ENCODE results near the gene USE1. TPM values are rescaled to one million over a fixed set of nuclear protein-coding genes. Genes with fewer than 3 reads are reported as not detected.

The USE1 gene
- total and polyA plus RNA-seq, 9 of the 15 experiments (the other 6 are each of a cell fraction or from before 2014, with no cell fraction given): 17.3 to 52.4 (median 34.0) TPM

DNA sequence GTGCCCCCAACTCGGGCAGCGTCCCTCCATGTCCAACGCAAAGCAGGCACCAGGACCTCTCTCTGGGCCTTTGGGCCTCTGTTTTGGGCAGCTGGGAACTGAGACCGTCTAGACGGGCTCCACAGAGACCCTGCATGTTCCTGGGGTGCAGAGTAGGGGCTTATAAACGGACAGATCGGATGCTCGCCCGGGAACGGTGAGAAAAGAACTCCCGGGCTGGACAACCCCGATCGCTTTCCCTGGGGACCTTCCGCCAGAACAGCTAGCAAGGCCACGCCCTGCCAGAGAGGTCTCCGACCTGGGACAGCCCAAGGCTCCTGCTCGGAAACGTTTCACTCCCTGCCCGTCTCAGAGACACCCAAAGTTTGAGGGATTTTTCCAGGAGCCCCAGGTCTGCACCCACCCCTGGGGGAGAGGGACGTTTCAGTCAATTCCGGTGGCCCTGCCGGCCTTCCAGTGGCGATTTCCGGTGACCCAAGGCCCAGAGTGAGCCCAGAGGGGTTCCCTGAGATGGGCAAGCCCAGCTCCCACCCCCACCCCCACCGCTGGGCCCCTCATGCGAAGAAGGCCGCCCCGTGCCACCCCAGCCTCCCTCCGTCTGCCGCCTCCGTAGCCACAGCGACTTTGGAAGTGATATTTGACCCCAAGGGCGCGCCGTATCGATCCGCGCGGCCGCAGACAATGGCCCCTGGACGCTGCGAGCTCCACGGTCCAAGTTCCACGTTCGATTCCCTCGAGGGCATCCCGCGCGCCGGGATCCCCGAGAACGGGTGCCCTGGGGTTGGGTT lies 28.9 kb downstream of the USE1 start (continued):
- TF ChIP-seq NCOR1 (IDR thresholded peaks at IDR 0.05) (no peak), GATAD2B (IDR thresholded peaks at IDR 0.05; ENCODE audit: borderline replicate concordance) (no peak), CREM (IDR thresholded peaks at IDR 0.05; ENCODE audit: low read depth) (0 out of 2 replicates have a peak, but pooled peaks have one; percentile 21), PTTG1 (tag; IDR thresholded peaks at IDR 0.05; ENCODE audit: low read depth) (no peak), RBM14 (IDR thresholded peaks at IDR 0.05; ENCODE audit: borderline replicate concordance, insufficient read depth, low read depth, low read length) (no peak), POU5F1 (IDR thresholded peaks at IDR 0.05; ENCODE audit: borderline replicate concordance, low read depth, low read length, partially characterized antibody) (no peak), GABPB2 (CRISPR knock-in tag; conservative IDR thresholded peaks at IDR 0.05) (no peak), NUFIP1 (IDR thresholded peaks at IDR 0.05; ENCODE audit: partially characterized antibody) (no peak), MEF2D (tag; conservative IDR thresholded peaks at IDR 0.05; ENCODE audit: low read depth) (no peak), JUN (IDR thresholded peaks at IDR 0.05; ENCODE audit: borderline replicate concordance, low read depth, low read length) (no peak), JUN (CRISPR knock-in tag; IDR thresholded peaks at IDR 0.05; ENCODE audit: borderline replicate concordance) (no peak), EGR1 (conservative IDR thresholded peaks at IDR 0.05) (no peak), MTA2 (IDR thresholded peaks at IDR 0.05; ENCODE audit: low read depth) (no peak), POLR2G (IDR thresholded peaks at IDR 0.05; ENCODE audit: low read depth, low read length) (peak; percentile 62; the same call in 1 of the 2 replicates), BRCA1 (IDR thresholded peaks at IDR 0.05) (no peak), BRCA1 (CRISPR knock-in tag; IDR thresholded peaks at IDR 0.05) (0 out of 2 replicates have a peak, but pooled peaks have one; percentile 85), NR3C1 (CRISPR knock-in tag; IDR thresholded peaks at IDR 0.05) (peak; percentile 5; the same call in 1 of the 2 replicates), CBX1 (IDR thresholded peaks at IDR 0.05; ENCODE audit: low read depth) (no peak), POLR2A (conservative IDR thresholded peaks at IDR 0.05) (0 out of 2 replicates have a peak, but pooled peaks have one; percentile 33)
- TF ChIP-seq, protein P1, sequence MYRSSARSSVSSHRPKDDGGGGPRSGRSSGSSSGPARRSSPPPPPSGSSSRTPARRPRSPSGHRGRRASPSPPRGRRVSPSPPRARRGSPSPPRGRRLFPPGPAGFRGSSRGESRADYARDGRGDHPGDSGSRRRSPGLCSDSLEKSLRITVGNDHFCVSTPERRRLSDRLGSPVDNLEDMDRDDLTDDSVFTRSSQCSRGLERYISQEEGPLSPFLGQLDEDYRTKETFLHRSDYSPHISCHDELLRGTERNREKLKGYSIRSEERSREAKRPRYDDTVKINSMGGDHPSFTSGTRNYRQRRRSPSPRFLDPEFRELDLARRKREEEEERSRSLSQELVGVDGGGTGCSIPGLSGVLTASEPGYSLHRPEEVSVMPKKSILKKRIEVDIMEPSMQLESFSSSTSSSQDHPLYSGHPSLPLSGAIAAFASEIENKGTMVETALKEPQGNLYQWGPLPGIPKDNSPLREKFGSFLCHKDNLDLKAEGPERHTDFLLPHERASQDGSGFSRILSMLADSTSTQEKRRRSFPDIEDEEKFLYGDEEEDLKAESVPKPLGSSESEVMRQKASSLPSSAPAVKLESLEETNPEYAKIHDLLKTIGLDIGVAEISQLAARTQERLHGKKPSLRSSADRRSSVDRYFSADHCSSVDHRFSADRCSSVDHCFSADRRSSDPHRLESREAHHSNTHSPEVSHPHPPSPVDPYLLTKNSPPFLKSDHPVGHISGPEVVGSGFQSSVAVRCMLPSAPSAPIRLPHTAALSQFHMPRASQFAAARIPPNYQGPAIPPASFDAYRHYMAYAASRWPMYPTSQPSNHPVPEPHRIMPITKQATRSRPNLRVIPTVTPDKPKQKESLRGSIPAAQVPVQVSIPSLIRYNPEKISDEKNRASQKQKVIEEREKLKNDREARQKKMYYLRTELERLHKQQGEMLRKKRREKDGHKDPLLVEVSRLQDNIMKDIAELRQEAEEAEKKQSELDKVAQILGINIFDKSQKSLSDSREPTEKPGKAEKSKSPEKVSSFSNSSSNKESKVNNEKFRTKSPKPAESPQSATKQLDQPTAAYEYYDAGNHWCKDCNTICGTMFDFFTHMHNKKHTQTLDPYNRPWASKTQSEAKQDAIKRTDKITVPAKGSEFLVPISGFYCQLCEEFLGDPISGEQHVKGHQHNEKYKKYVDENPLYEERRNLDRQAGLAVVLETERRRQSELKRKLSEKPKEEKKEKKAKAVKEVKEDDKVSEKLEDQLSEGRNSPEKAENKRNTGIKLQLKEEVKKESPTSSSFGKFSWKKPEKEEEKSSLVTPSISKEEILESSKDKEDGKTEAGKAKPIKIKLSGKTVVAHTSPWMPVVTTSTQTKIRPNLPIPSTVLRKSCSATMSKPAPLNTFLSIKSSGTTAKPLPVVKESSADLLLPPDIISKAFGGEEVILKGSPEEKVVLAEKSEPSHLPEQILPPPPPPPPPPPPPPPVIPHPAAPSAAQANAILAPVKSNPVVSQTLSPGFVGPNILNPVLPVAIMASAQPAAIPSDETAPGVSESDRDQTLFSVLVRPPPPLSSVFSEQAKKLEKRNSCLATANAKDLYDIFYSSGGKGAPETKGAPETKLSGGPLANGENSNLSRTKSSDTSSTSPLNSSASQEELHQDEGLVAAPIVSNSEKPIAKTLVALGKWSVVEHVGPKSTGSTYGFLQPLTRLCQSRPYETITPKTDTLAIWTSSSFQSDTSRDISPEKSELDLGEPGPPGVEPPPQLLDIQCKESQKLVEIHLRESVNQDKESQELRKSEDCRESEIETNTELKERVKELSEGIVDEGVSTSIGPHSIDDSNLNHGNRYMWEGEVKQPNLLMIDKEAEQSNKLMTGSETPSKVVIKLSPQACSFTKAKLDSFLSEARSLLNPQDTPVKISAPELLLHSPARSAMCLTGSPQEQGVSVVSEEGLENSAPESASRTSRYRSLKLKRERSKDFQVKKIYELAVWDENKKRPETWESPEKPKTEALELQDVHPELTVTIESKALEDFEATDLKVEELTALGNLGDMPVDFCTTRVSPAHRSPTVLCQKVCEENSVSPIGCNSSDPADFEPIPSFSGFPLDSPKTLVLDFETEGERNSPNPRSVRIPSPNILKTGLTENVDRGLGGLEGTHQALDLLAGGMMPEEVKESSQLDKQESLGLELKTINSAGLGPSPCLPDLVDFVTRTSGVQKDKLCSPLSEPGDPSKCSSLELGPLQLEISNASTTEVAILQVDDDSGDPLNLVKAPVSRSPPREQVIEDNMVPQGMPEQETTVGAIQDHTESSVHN (IDR thresholded peaks at IDR 0.05; ENCODE audit: borderline replicate concordance in 1 of 2, low read depth in 1 of 2): no peak
- TF ChIP-seq, protein P2, sequence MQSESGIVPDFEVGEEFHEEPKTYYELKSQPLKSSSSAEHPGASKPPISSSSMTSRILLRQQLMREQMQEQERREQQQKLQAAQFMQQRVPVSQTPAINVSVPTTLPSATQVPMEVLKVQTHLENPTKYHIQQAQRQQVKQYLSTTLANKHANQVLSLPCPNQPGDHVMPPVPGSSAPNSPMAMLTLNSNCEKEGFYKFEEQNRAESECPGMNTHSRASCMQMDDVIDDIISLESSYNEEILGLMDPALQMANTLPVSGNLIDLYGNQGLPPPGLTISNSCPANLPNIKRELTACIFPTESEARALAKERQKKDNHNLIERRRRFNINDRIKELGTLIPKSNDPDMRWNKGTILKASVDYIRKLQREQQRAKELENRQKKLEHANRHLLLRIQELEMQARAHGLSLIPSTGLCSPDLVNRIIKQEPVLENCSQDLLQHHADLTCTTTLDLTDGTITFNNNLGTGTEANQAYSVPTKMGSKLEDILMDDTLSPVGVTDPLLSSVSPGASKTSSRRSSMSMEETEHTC (IDR thresholded peaks at IDR 0.05): no peak

Data from K562 (cell line).